OCI-LY1 (cell line): ENCODE data around the gene POLK.

Experiments
- CTCF ChIP-seq: fragments of 200-600 bp; sonication (generic), shearing (Covaris generic); IDR thresholded peaks from 2 replicates; pipeline ENCODE4 v1.5.1; 2017; ENCODE audit warnings: mild to moderate bottlenecking, antibody characterized with exemption, low read length, moderate library complexity, mixed read lengths
- EZH2 ChIP-seq: fragments of 200-600 bp; sonication (generic), shearing (Covaris generic); IDR thresholded peaks from 2 replicates; pipeline ENCODE4 v1.8.0; 2017; ENCODE audit warnings: borderline replicate concordance, mixed run types, mild to moderate bottlenecking, antibody characterized with exemption, low read length, moderate library complexity, mixed read lengths

GRCh38 chr5:75616371-75616881, 104.7 kb downstream of the POLK start:
- TF ChIP-seq CTCF (no peak), EZH2 (no peak)
